ENCODE results near the gene LRRC73.

The LRRC73 gene

DNA sequence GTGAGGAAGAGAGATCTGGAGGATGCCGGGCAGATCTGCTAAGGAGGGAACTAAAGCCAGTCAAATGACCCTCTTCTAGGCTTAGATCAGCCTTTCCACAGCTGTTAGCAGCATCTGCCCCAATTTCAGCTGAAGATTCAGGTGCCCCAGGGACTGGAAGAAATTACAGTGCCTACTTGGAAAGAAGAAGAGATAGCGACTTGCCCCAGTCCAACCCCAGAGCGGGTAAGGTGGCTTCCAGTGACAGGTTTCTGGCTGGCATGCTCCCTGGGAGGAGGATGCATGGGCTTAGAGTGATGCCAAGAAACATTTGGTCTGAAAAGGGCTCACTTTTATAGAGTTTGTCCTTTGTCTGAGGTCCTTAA, 32.2 kb downstream of the LRRC73 start:
- Histone ChIP-seq H3K9me3 (ENCODE audit: control insufficient read depth in 1 of 2, low read length in 2 of 2) (no peaks in the 10 kb centered on the region), H3K4me1 (ENCODE audit: control insufficient read depth in 1 of 2, insufficient read depth in 2 of 2, low read length in 2 of 2) (peaks cover 26 to 31% of the 10 kb centered on the region in 2 donors), H3K27me3 (ENCODE audit: control insufficient read depth in 1 of 2, insufficient read depth in 2 of 2, low read length in 2 of 2) (no peaks in the 10 kb centered on the region), H3K9ac (ENCODE audit: low read depth in 1 of 2, low read length in 2 of 2) (peak overlapping the region; percentile 65 to 88), H3K27ac (ENCODE audit: low read depth, low read length) (no peak overlapping the region), H3K36me3 (ENCODE audit: control insufficient read depth in 1 of 2, insufficient read depth in 2 of 2, low read length in 2 of 2) (no peaks in the 10 kb centered on the region), H3K4me3 (ENCODE audit: low read depth in 1 of 2, low read length in 2 of 2) (peak overlapping the region; percentile 73 to 92)

DNA sequence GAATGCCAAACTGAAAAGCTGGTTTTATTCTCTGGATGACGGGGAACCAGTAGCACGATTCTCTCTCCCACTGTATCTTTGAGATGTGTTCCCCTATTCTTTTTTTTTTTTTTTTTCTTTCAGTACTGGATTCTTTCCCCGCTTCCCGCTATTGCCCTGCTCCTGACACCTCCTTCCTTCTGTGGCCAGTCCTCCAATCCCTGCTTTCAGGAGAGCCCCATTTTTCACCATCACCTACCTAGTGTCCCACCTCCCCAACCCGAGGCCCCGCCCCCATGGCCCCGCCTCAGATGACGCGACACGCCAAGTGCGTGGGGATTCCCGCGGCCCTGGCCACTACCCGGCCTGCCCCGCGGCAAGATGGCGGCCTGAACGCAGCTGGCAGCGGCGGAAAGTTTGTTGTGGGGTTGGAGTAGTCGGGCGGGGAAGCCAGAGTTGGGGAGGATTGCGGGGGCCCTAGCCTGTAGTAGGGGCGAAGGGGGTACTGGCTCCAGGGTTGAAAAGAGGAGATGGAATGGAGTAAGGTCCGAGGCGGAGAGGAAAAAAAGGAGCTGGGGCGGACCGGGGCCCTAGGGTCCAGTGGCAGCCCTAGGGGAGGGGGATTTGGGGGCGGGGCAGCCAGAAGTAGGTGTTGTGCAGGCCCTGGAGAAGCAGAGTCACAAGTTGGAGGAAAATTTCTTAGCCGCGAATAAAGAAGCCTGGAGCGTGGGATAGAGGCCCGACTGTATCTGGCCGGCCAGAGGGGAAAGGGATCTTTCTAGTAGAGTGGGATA, 32.7 kb downstream of the LRRC73 start, which contains the start of gene TJAP1:
Gene TJAP1 (plus strand): TSS at position 336 of the 773 bp plus-strand sequence. CDS start 21,432 bp downstream, outside the sequence.
- Histone ChIP-seq H3K27me3 (ENCODE audit: control insufficient read depth in 1 of 2, insufficient read depth in 2 of 2, low read length in 2 of 2) (no peaks in the 10 kb centered on the region), H3K4me1 (ENCODE audit: control insufficient read depth in 1 of 2, insufficient read depth in 2 of 2, low read length in 2 of 2) (peaks cover 25 to 29% of the 10 kb centered on the region in 2 donors), H3K27ac (ENCODE audit: low read depth, low read length) (no peak within 1 kb of the TSS), H3K9ac (ENCODE audit: low read depth in 1 of 2, low read length in 2 of 2) (peak within 1 kb of the TSS; percentile 65 to 88), H3K4me3 (ENCODE audit: low read depth in 1 of 2, low read length in 2 of 2) (peak within 1 kb of the TSS; percentile 73 to 92), H3K9me3 (ENCODE audit: control insufficient read depth in 1 of 2, low read length in 2 of 2) (no peaks in the 10 kb centered on the region), H3K36me3 (ENCODE audit: control insufficient read depth in 1 of 2, insufficient read depth in 2 of 2, low read length in 2 of 2) (no peaks in the 10 kb centered on the region)

DNA sequence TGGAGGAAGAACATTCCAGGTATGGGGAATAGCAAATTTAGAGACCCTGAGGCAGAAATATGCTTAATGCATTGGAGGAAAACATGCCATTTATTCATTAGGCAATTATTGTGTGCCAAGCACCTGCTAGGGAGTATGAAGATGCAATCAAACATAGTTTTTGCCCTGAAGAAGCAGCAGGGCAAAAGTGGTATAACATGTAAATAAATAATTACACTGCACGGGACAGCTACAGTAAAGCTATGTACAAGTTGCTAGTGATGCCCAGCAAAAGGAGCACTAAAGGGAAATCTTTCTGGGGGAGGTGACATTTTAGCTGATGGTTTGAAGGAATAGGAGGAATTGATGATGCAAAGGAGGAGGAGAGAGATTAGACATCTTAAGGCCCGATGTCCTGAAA, 33.4 kb downstream of the LRRC73 start:
- H3K9ac ChIP-seq (ENCODE audit: low read depth in 1 of 2, low read length in 2 of 2), result peak overlapping the region; percentile 20 to 36
- peaks cover 19 to 22% of the 10 kb centered on the region in 2 donors for H3K4me1 ChIP-seq (ENCODE audit: control insufficient read depth in 1 of 2, insufficient read depth in 2 of 2, low read length in 2 of 2)
- no peak overlapping the region for H3K27ac ChIP-seq (ENCODE audit: low read depth, low read length)
- H3K36me3 ChIP-seq (ENCODE audit: control insufficient read depth in 1 of 2, insufficient read depth in 2 of 2, low read length in 2 of 2), result no peaks in the 10 kb centered on the region
- no peaks in the 10 kb centered on the region for H3K27me3 ChIP-seq (ENCODE audit: control insufficient read depth in 1 of 2, insufficient read depth in 2 of 2, low read length in 2 of 2)
- no peaks in the 10 kb centered on the region for H3K9me3 ChIP-seq (ENCODE audit: control insufficient read depth in 1 of 2, low read length in 2 of 2)
- H3K4me3 ChIP-seq (ENCODE audit: low read depth in 1 of 2, low read length in 2 of 2), result peak overlapping the region; percentile 73 to 92

DNA sequence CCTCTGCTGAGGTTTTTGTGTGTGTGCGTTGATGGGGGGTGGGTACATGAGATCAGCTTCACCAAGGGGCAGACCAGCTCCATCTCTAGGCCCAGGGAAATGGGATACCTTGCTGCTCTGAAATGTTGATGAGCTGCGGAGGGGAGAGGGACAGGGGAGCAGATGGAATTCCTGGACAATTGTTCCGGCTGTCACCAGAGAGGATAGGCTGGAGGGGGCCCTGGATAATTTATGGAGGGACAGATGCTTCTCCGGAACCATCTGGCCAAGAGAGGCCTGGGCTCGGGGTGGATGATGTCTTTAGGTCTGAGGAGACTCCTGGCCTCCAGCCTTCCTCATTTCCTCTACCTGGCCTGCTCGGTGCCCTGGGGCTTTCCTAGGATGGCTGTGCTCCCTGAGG, 34.6 kb downstream of the LRRC73 start:
- Histone ChIP-seq H3K36me3 (ENCODE audit: control insufficient read depth in 1 of 2, insufficient read depth in 2 of 2, low read length in 2 of 2) (no peaks in the 10 kb centered on the region), H3K4me3 (ENCODE audit: low read depth in 1 of 2, low read length in 2 of 2) (no peak overlapping the region), H3K9me3 (ENCODE audit: control insufficient read depth in 1 of 2, low read length in 2 of 2) (no peaks in the 10 kb centered on the region), H3K9ac (ENCODE audit: low read depth in 1 of 2, low read length in 2 of 2) (no peak overlapping the region), H3K27ac (ENCODE audit: low read depth, low read length) (no peak overlapping the region), H3K4me1 (ENCODE audit: control insufficient read depth in 1 of 2, insufficient read depth in 2 of 2, low read length in 2 of 2) (peaks cover 13 to 15% of the 10 kb centered on the region in 2 donors), H3K27me3 (ENCODE audit: control insufficient read depth in 1 of 2, insufficient read depth in 2 of 2, low read length in 2 of 2) (no peaks in the 10 kb centered on the region)

DNA sequence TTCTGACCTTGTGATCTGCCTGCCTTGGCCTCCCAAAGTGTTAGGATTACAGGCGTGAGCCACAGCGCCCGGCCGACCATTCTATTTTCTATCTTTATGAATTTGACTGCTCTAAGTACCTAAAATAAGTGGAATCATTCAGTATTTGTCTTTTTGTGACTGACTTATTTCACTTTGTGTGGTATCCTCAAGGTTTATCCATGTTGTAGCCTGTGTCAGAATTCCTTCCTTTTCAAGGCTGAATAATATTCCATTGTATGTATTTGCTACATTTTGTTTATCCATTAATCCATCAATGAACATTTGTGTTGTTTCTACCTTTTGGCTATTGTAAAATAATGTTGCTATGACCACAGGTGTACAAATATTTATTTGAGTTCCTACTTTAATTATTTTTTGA, 37.6 kb downstream of the LRRC73 start:
- Histone ChIP-seq H3K27ac (ENCODE audit: low read depth, low read length) (no peak overlapping the region), H3K9me3 (ENCODE audit: control insufficient read depth in 1 of 2, low read length in 2 of 2) (no peaks in the 10 kb centered on the region), H3K9ac (ENCODE audit: low read depth in 1 of 2, low read length in 2 of 2) (no peak overlapping the region), H3K4me1 (ENCODE audit: control insufficient read depth in 1 of 2, insufficient read depth in 2 of 2, low read length in 2 of 2) (no peaks in the 10 kb centered on the region), H3K27me3 (ENCODE audit: control insufficient read depth in 1 of 2, insufficient read depth in 2 of 2, low read length in 2 of 2) (peaks cover 0 to 6% of the 10 kb centered on the region in 2 donors), H3K4me3 (ENCODE audit: low read depth in 1 of 2, low read length in 2 of 2) (no peak overlapping the region), H3K36me3 (ENCODE audit: control insufficient read depth in 1 of 2, insufficient read depth in 2 of 2, low read length in 2 of 2) (no peaks in the 10 kb centered on the region)

DNA sequence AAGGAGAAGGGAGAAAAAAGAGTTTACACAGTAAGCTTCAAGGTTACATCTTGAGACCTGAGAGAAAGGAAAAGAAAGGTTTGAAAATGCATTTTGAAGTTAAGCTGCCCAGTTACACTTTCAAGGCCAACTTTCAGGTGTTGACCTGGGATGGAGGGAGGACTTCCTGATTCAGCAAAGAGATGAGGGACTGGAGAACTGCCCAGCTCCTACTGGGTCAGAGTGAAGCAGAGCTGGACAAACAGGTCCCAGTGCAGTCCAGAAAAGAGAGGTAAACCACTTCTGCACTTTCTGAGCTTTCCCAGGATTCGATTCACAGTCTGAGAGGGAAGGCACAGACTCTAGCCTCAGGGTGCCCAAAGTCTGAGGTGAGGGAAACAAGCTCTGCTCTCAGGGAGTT, 38.7 kb downstream of the LRRC73 start:
- H3K4me3 ChIP-seq (ENCODE audit: low read depth in 1 of 2, low read length in 2 of 2), result no peak overlapping the region
- no peaks in the 10 kb centered on the region for H3K9me3 ChIP-seq (ENCODE audit: control insufficient read depth in 1 of 2, low read length in 2 of 2)
- peaks cover 0 to 6% of the 10 kb centered on the region in 2 donors for H3K27me3 ChIP-seq (ENCODE audit: control insufficient read depth in 1 of 2, insufficient read depth in 2 of 2, low read length in 2 of 2)

DNA sequence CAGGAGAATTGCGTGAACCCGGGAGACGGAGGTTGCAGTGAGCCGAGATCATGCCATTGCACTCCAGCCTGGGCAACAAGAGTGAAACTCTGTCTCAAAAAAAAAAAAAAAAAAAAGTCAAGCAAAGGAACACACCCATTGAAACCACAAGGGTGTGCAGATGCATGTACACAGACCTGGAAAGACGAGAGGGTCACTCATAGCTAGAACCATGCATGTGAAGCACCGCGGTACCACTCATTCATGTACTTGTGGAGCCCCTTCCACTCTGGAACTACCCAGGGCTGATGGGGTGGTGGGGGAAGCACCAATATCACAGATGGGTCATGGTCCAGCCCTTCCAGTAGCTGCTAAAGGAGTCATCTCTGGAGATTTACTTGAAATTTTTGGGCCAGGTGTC, 40.2 kb downstream of the LRRC73 start:
- Histone ChIP-seq H3K9me3 (ENCODE audit: control insufficient read depth in 1 of 2, low read length in 2 of 2) (no peaks in the 10 kb centered on the region), H3K36me3 (ENCODE audit: control insufficient read depth in 1 of 2, insufficient read depth in 2 of 2, low read length in 2 of 2) (no peaks in the 10 kb centered on the region), H3K27me3 (ENCODE audit: control insufficient read depth in 1 of 2, insufficient read depth in 2 of 2, low read length in 2 of 2) (peaks cover 0 to 6% of the 10 kb centered on the region in 2 donors), H3K4me3 (ENCODE audit: low read depth in 1 of 2, low read length in 2 of 2) (no peak overlapping the region), H3K9ac (ENCODE audit: low read depth in 1 of 2, low read length in 2 of 2) (no peak overlapping the region), H3K27ac (ENCODE audit: low read depth, low read length) (no peak overlapping the region), H3K4me1 (ENCODE audit: control insufficient read depth in 1 of 2, insufficient read depth in 2 of 2, low read length in 2 of 2) (no peaks in the 10 kb centered on the region)

More for the DNA sequence above, 38.7 kb downstream of the LRRC73 start:
- no peak overlapping the region for H3K9ac ChIP-seq (ENCODE audit: low read depth in 1 of 2, low read length in 2 of 2)
- no peak overlapping the region for H3K27ac ChIP-seq (ENCODE audit: low read depth, low read length)
- H3K36me3 ChIP-seq (ENCODE audit: control insufficient read depth in 1 of 2, insufficient read depth in 2 of 2, low read length in 2 of 2), result no peaks in the 10 kb centered on the region
- no peaks in the 10 kb centered on the region for H3K4me1 ChIP-seq (ENCODE audit: control insufficient read depth in 1 of 2, insufficient read depth in 2 of 2, low read length in 2 of 2)

DNA sequence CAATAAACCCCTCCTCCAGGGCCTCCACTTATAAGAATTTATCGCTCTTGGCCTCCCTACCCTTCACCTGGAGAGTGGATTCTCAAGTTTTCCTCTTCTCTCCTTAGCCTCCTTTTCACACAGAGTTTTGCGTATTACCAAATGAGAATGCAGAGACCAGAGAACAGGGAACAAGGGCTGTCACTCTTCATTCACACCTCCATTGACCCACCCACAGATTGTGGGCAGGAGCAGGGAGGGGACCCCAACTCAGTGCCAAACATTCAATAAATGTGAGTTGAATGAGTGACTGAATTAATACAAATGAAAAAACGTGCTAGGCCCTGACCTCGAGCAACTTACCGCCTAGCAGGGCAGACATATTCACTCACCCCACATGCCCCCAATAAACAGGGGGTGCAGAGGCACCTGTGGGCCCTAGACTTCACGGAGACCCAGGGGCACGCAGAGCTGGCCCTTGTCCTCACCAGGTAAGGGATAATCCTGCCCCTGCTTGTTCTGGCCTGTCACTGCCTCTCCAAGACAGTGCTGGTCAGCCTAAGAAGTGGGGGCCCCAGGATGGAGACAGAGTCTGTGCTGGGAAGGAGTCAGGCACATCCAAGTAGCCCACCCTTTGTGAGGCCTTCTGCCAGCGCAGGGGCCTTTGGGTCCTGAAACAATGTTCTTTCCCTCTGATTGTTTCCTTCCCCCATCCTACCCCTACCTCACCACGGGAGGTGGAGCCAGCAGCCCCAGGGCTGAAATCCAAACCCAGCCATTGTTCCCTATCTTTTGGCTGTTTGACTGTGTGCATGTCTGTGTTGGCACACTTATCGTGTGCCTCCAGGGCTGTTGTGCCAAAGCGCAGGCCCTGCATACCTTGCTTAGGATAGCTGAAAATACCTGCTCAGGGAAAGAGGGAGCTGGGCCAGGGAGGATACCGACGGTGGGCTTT, 41.1 kb downstream of the LRRC73 start:
- no peaks in the 10 kb centered on the region for H3K36me3 ChIP-seq (ENCODE audit: control insufficient read depth in 1 of 2, insufficient read depth in 2 of 2, low read length in 2 of 2)
- no peaks in the 10 kb centered on the region for H3K9me3 ChIP-seq (ENCODE audit: control insufficient read depth in 1 of 2, low read length in 2 of 2)
- no peak overlapping the region for H3K27ac ChIP-seq (ENCODE audit: low read depth, low read length)
- no peak overlapping the region for H3K4me3 ChIP-seq (ENCODE audit: low read depth in 1 of 2, low read length in 2 of 2)
- H3K9ac ChIP-seq (ENCODE audit: low read depth in 1 of 2, low read length in 2 of 2), result no peak overlapping the region
- peaks cover 0 to 6% of the 10 kb centered on the region in 2 donors for H3K27me3 ChIP-seq (ENCODE audit: control insufficient read depth in 1 of 2, insufficient read depth in 2 of 2, low read length in 2 of 2)
- H3K4me1 ChIP-seq (ENCODE audit: control insufficient read depth in 1 of 2, insufficient read depth in 2 of 2, low read length in 2 of 2), result no peaks in the 10 kb centered on the region

DNA sequence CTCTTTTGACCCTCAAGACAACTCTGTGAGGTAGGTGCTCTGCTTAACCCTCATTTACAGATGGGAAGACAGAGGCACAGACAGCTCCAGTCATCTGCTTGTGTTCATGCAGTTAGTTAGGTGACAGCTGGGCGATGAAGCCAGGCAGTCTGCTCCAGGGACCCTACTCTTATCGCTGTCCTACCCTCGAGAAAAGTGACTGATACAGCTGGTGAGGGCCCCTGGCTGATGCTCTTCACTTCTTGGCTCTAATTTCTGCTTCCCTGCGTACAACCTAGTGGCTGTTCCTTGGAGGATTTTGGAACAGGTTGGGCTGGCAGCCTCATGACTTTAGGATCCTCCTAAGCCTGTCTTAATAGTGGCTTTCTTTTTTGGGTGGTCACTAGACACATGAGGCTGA, 41.9 kb downstream of the LRRC73 start:
- no peaks in the 10 kb centered on the region for H3K36me3 ChIP-seq (ENCODE audit: control insufficient read depth in 1 of 2, insufficient read depth in 2 of 2, low read length in 2 of 2)
- H3K27ac ChIP-seq (ENCODE audit: low read depth, low read length), result no peak overlapping the region
- H3K4me3 ChIP-seq (ENCODE audit: low read depth in 1 of 2, low read length in 2 of 2), result no peak overlapping the region
- no peaks in the 10 kb centered on the region for H3K4me1 ChIP-seq (ENCODE audit: control insufficient read depth in 1 of 2, insufficient read depth in 2 of 2, low read length in 2 of 2)
- no peak overlapping the region for H3K9ac ChIP-seq (ENCODE audit: low read depth in 1 of 2, low read length in 2 of 2)
- peaks cover 3 to 6% of the 10 kb centered on the region in 2 donors for H3K27me3 ChIP-seq (ENCODE audit: control insufficient read depth in 1 of 2, insufficient read depth in 2 of 2, low read length in 2 of 2)
- no peaks in the 10 kb centered on the region for H3K9me3 ChIP-seq (ENCODE audit: control insufficient read depth in 1 of 2, low read length in 2 of 2)

DNA sequence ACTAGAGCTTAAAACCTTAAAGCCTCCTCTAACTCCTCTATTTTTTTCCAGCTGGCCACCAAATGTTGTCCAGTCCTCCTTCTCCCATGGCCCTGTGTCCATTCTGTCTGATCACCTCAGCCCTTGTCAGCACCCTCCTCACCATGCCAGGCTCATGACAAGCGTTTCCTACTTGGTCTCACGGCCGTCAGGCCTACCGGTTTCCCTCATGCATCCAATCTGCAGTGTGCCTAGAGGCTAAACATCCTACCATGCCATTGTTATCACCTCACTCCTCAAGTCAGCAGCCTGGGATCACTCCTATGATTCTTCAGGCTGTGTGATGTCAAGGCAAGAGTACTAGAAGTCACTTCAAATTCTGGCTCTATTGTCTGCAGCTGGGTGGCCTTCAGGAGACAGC, 42.4 kb downstream of the LRRC73 start:
- H3K27me3 ChIP-seq (ENCODE audit: control insufficient read depth in 1 of 2, insufficient read depth in 2 of 2, low read length in 2 of 2), result peaks cover 5 to 6% of the 10 kb centered on the region in 2 donors
- no peak overlapping the region for H3K4me3 ChIP-seq (ENCODE audit: low read depth in 1 of 2, low read length in 2 of 2)
- no peak overlapping the region for H3K9ac ChIP-seq (ENCODE audit: low read depth in 1 of 2, low read length in 2 of 2)
- no peaks in the 10 kb centered on the region for H3K9me3 ChIP-seq (ENCODE audit: control insufficient read depth in 1 of 2, low read length in 2 of 2)
- no peak overlapping the region for H3K27ac ChIP-seq (ENCODE audit: low read depth, low read length)
- H3K4me1 ChIP-seq (ENCODE audit: control insufficient read depth in 1 of 2, insufficient read depth in 2 of 2, low read length in 2 of 2), result no peaks in the 10 kb centered on the region
- H3K36me3 ChIP-seq (ENCODE audit: control insufficient read depth in 1 of 2, insufficient read depth in 2 of 2, low read length in 2 of 2), result no peaks in the 10 kb centered on the region
